Stimulated activated CD4-positive, alpha-beta T cell treated with anti-CD3 and anti-CD28 coated beads, Interleukin-4, amount 100 ng/mL, for 24 hours (primary cell): Measurements from ENCODE around the gene APELA.
"Not testable (repeated sequence)": the region's sequence is repeated elsewhere in the genome, so short reads cannot be mapped to it uniquely, and the experiment has no call there.

Source experiments
- DNase-seq: peaks from one replicate; pipeline ENCODE4 v3.0.0-alpha.2; 2020

APELA gene

GRCh38 chr4:164927101-164927500 is 50.1 kb downstream of the APELA start:
- DNase-seq = not testable (repeated sequence)

DNA sequence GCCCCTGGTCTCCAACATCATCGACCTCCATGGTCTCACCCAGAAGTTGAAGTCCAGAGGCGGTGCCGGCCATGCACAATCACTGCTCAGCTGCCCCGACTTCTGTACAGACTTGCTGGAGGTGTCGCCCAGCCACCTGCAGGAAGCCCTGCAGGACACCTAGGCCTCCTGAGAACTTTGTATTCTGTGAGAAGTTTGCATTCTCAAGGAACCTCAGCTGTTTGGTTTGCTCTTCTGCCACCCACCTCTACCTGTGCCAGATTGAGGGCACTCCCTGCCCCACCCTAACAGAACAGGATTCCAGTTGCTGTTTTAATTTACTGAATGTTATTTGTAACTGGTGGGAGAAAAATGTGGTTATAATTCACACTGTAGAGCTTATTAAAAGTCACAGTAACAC is 53.7 kb downstream of the APELA start:
- no peak for DNase-seq

DNA sequence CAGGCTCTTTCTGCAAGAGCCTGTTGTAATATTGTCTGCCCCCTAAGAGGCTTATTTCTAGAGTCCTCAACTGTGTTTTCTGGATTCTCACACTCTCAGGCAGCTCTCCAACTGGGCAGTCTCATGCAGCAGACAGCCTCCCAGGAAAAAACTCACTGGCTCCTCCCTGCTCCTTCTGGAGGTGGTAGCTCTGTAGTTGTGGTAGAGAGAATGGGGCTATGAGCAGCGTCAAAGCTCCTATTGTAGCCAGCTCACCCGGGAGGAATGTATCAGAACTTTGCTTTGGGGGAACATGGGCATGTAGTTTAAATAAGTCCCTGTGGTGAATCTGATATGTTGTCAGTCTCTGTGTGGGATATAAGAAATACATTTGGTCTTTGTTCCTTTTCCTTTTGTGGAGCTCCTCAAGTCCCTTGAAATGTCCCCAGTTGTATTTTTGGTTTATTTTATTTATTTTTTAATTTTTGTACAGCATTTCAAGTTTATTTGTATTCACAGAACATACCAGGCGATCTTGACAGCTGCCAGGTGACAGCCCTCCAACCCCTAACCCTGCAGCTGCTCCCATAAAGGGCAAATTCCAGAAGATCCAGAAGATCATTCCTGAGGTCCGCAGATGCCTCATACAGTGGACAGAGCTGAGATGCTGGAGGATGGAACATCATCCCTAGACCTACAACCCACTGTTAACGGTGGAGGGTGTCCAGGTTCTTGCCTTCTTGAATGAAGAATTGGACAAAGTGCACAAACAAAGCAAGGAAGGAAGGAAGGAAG is 54.8 kb downstream of the APELA start:
- no peak for DNase-seq

DNA sequence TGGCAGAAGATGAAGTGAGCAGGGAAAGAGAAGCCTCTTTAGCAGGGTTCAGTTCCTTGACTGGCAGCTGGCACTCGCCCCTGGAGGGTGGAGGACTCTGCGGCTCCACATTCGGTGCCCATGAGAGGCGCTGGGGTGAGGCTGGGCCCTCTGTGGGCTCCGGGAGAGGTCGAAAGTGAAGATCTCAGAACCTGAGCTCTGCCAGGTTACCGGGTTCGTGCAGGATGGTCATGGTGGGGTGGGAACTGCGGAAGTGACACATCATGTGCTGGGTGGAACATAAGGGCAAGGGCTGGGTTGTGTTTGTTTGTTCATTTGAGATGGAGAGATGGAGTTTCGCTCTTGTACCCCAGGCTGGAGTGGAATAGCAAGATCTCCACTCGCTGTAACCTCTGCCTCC is 56.3 kb downstream of the APELA start:
- no peak for DNase-seq

DNA sequence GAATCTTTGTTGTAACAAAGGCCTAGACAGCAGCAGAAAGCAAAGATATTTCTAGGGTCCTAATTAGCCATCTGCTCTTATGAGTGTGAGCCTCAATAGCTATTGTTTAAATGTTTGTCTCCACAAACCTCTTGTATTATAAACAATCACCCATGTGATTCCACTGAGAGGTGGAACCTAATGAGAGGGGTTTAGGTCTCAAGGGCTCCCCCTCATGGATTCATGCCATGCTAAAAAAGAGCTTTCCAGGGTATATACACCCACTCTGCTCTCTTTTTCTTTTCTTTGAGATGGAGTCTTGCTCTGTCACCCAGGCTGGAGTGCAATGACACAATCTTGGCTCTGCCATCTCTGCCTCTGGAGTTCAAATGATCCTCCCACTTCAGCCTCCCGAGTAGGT is 58.4 kb downstream of the APELA start:
- no peak for DNase-seq

GRCh38 chr4:164935865-164936606 is 59.1 kb downstream of the APELA start:
- not testable (repeated sequence) for DNase-seq

GRCh38 chr4:164937576-164938270 is 60.7 kb downstream of the APELA start:
- DNase-seq = no peak

- DNase-seq = no peak
These were observed 66.2 kb downstream of the APELA start for GRCh38 chr4:164943192-164943591.

DNA sequence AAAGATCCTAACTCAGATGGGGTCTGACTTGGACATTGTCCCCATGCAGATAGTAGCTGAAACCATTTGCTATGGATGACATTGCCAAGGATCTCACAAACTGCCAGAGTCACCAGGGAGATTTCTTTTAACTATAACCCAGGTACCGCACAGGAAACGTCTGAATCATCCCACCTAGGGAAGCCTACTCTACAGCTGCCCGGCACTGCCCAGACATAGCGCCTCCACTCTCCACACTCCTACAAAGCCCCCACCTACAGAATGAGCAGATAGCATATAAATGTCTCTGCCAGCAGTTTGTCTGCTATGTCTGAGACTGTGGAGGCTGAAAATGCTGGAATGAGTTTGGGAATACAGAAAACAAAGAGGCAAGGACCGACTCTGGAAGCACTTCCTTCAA is 68.2 kb downstream of the APELA start:
- DNase-seq = no peak

DNA sequence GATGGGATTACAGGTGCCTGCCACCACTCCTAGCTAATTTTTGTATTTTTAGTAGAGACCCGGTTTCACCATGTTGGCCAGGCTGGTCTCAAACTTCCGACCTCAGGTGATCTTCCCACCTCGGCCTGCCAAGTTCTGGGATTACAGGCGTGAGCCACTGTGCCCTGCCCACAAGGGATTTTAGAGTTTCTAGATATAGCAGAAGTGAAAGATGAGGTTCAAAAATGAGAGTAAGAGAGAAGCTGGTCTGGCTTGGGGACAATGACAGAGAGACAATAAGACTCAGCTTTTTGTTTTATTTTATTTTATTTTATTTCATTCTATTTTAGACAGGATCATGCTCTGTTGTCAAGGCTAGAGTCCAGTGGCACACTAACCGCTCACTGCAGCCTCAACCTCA is 69.8 kb downstream of the APELA start:
- no peak for DNase-seq
